Measurements from ENCODE around the gene SPTY2D1.
"Not testable (repeated sequence)": the region's sequence is repeated elsewhere in the genome, so short reads cannot be mapped to it uniquely, and the experiment has no call there.

Gene SPTY2D1

DNA sequence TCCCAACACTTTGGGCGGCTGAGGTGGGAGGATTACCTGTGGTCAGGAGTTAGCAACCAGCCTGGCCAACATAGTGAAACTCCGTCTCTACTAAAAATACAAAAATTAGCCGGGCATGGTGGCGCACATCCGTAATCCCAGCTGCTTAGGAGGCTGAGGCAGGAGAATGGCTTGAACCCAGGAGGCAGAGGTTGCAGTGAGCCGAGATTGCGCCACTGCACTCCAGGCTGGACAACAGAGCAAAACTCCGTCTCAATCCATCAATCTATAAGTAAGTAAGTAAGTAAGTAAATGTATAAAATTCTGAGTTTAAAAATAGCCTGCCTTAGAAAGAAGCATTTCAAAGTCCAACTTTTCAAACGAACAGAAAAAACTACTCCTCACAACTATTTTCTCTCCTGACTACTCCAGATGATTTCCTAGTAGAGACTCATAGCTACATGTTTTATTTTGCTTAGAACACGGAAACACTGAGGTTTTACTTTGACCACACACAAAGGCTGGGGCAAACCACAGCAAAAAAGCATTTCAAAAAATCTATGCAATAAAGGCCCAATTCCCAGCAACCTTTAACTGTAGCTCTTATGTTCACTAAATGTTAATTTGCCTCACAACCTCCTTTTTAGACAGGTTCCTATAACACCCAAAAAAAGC lies 16.3 kb downstream of the SPTY2D1 start:
- DNase-seq, result no peak

GRCh38 chr11:18615628-18616392 lies 18.3 kb downstream of the SPTY2D1 start:
- no peak for DNase-seq

DNA sequence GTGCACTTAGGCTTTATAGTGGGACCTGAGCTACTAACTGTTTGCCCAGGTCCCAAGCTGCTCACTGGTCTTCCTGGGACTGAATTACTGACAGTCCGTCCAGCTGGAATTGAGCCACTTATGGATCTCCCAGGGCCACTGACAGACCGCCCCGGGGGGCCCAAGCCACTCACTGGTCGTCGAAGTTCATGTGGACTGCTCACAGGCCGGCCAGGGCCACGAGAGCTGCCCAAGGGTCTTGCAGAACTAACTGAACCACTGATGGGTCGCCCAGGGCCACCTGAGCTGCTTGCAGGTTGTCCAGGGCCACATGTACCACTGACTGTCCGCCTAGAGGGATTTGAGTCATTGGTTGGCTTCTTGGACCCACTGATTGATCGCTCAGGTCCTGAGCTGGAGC lies 19.5 kb downstream of the SPTY2D1 start:
- no peak for DNase-seq

- no peak for DNase-seq
These were observed 21.7 kb downstream of the SPTY2D1 start for GRCh38 chr11:18612394-18612793.

- no peak for DNase-seq
These were observed 22.9 kb downstream of the SPTY2D1 start for GRCh38 chr11:18611196-18611595.

DNA sequence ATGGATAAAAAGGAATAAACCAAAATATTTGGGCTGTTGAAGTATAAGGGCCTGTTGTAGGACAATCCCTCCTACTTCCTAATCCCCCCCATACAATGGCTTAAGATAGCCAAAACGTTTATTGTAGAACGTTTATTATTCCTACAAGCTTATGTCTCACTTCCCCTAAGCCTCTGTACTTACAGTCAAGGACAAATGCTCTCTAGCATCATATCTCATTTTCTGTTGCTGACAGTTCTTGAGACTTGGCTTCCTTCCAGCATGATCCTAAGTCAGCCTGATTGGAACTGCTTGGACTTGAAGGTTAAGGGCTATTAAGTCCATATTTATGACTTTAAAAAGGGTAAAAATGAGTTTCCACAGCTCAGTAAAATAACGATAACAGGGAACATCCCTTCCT lies 25.8 kb downstream of the SPTY2D1 start:
- no peak for DNase-seq

GRCh38 chr11:18600915-18601569 lies 33.1 kb downstream of the SPTY2D1 start:
- DNase-seq, result no peak

DNA sequence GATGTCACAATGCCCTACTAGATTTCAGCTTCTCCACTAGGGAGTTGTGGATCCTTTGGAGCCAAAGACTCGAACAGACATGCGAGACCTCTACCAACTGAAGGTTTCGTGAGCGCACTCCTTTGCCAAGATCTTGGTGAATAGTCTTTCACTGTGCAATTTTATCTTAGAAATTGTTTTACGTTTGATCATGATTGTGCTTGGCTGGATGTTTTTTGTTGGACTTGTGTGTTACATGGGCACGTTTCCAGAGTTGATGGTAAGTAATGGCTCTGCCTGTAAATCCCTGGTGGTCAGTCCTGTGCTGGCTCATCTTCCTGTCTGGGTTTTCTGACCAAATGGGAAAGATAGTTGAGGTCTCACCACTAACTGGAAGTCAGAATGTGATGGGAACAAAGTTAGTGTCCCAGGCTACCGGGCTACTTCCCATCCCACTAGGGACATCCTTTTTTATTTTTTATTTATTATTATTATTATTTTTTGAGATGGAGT lies 34.4 kb downstream of the SPTY2D1 start, which contains the start of gene MISFA:
TSS of gene MISFA (plus strand) at position 51 of the 492 bp plus-strand sequence. CDS start at position 191, 140 bp downstream.
- no peak for DNase-seq

GRCh38 chr11:18594999-18595749 lies 39.0 kb downstream of the SPTY2D1 start:
- DNase-seq, result no peak

GRCh38 chr11:18594088-18594487 lies 40.1 kb downstream of the SPTY2D1 start:
- DNase-seq, result not testable (repeated sequence)

- DNase-seq, result no peak
These were observed 43.6 kb downstream of the SPTY2D1 start for GRCh38 chr11:18590571-18590970.

GRCh38 chr11:18588297-18589252 lies 45.6 kb downstream of the SPTY2D1 start, which contains the start of gene UEVLD:
UEVLD (minus strand) TSS chr11:18588734; CDS start chr11:18588654, 80 bp downstream.
- DNase-seq, result peak; percentile 7

DNA sequence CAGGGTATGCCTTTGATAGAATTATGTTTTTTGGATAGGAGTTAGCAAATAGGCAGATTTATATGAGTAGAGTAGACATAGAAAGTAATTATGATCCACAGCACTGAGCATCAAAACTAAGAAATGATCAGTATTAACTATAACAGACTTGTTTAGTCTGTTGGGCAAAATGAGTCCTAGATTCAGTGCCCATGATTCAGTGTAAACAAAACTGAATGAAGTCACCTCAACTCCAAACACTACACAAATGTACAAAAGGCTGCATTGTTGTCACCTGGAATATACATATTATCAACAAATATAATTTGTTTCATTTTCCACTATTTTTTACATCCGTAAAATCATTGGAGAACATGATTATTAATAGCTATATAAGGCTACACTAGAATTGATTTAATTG lies 52.3 kb downstream of the SPTY2D1 start:
- DNase-seq, result no peak

DNA sequence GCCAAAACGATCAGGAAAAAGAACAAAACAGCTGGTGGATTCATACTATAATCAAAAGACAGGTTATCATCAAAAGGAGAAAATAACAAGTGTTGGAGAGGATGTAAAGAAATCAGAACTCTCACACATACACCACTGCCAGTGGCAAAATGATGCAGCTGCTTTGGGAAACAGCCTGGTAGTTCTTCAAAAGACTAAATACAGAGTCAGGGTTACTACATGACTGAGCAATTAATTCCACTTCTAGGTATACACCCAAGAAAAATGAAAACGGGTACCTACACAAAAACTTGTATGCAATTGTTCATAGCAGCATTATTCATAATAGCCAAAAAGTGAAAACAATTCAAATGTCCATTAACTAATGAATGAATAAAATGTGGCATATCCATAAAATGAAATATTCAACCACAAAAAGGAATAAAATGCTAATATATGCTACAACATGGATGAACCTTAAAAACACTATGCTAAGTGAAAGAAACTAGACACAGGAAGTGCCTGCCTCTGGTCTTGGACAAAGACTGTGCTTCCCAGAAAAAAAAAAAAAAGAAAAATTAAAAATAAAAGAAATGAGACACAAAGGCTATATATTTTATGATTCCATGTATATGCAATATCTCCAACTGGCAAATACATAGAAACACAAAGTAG lies 53.9 kb downstream of the SPTY2D1 start:
- no peak for DNase-seq

DNA sequence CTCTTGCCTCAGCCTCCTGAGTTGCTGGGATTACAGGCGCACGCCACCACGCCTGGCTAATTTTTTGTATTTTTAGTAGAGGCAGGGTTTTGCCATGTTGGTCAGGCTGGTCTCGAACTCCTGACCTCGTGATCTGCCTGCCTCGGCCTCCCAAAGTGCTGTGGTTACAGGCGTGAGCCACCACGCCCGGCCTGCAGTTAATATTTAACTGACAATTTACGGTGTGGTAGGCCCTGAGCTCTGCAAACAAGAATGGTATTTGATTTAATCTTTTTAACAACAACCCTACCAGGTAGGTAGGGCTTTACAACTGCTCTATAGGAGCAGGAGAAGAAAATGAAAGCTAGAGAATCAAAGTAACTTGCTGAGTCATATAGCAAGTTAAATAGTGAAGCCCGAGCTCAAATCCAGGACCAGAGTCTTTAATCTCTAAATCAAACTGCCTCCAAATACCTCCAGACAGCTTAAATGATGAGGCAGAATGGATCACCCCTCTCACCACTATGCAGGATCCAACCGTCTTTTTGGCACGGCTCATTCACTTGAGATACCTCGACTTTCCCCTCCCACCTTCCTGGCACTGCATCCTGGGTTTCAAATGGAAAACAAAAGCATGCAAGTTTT lies 55.1 kb downstream of the SPTY2D1 start:
- DNase-seq, result no peak

GRCh38 chr11:18575361-18575760 lies 58.8 kb downstream of the SPTY2D1 start:
- no peak for DNase-seq

GRCh38 chr11:18567081-18567480 lies 67.1 kb downstream of the SPTY2D1 start:
- no peak for DNase-seq

DNA sequence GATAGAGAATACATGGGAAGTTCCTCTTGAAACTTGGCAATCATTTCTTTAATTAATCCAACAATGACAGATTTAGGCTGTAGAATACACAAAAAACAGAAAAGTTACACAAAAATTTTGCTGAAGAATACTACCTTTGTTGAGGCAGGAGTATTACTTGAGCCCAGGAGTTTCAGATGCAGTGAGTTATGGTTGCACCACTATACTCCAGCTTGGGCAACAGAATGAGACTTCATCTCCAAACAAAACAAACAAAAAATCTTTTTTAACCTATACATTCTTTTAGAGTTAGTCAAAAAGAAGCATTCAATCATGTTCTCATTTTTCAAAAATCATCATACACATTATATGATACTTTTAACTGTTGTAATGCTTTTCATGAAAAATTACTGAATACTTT lies 67.7 kb downstream of the SPTY2D1 start:
- DNase-seq, result no peak

DNA sequence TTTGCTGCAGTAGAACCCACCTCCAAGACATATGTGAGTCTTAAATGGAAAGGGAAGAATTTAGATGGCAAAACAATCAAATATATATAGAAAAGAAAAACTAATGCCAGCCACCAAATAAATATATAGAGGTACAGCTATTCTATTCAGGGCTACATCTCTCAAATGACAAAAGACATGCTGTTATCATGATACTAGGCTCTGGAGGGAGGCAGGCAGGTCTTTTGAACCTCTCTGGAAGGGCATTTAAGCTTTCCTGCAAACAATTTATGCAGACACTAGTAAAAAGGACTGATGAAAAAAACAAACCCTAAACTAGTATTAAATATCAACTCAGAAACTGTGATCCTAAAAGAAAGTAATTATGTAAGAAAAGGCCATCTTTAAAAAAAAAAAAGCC lies 70.0 kb downstream of the SPTY2D1 start:
- no peak for DNase-seq

- DNase-seq, result no peak
These were observed 70.9 kb downstream of the SPTY2D1 start for GRCh38 chr11:18563090-18563730.
